K562 (cell line): ENCODE data around the gene ZNF566. TPM values are rescaled to one million over a fixed set of nuclear protein-coding genes. Genes with fewer than 3 reads are reported as not detected.
A peak's percentile ranks its signal among the peaks of the same experiment; 100 is the strongest.

Experiments
- KDM5B ChIP-seq: fragments of 200-600 bp; sonication (generic); IDR thresholded peaks from 2 replicates; pipeline ENCODE4 v1.6.1; 2012; ENCODE audit warnings: low read depth, mild to moderate bottlenecking, moderate library complexity, low read length, control low read depth, inconsistent platforms; ENCODE audit not compliant: insufficient replicate concordance
- NCOA1 ChIP-seq: fragments of 450-650 bp; IDR thresholded peaks from 2 replicates; pipeline ENCODE4 v1.6.1; 2016; ENCODE audit warnings: low read depth
- PTTG1 ChIP-seq: fragments of 450-650 bp; IDR thresholded peaks from 2 replicates; pipeline ENCODE4 v1.6.1; 2016; ENCODE audit warnings: low read depth, mild to moderate bottlenecking, missing genetic modification characterization, missing compliant biosample characterization
- SMC3 ChIP-seq: conservative IDR thresholded peaks from 2 replicates; pipeline ENCODE4 v1.6.1; 2011; ENCODE audit warnings: low read depth, low read length, improper control_type of control experiment; ENCODE audit not compliant: insufficient read depth
- SOX6 ChIP-seq: fragments of 450-650 bp; IDR thresholded peaks from 2 replicates; pipeline ENCODE4 v1.6.1; 2014; ENCODE audit warnings: mild to moderate bottlenecking
- SRSF9 ChIP-seq: fragments of 200-400 bp; formaldehyde crosslinking; IDR thresholded peaks from 2 replicates; pipeline ENCODE4 v1.6.1; 2017; ENCODE audit warnings: low read depth, low read length, borderline replicate concordance
- SUPT5H ChIP-seq: fragments of 450-650 bp; IDR thresholded peaks from 2 replicates; pipeline ENCODE4 v1.6.1; 2016
- ZC3H4 ChIP-seq: sonication (generic); formaldehyde crosslinking; IDR thresholded peaks from 2 replicates; pipeline ENCODE4 v1.9.0; 2021; ENCODE audit warnings: missing genetic modification reagents, borderline replicate concordance
- ZNF121 ChIP-seq: sonication (generic); formaldehyde crosslinking; conservative IDR thresholded peaks from 2 replicates; pipeline ENCODE4 v1.8.0; 2022; ENCODE audit warnings: missing genetic modification reagents
- ZNF436 ChIP-seq: fragments of 250-450, 450-650 bp; sonication (Bioruptor Pico); formaldehyde crosslinking; IDR thresholded peaks from 2 replicates; pipeline ENCODE4 v1.7.0; 2020; ENCODE audit warnings: mild to moderate bottlenecking
- polyA plus RNA-seq, 8 experiments: library from polyadenylated mRNA; depleted of rRNA in 4 of 8; stranded (reverse) in 5 of 8; unstranded in 3 of 8; fragments of >200 nt; fragmentation: Nextera tagmentation in 2 of 8; fragmentation: Illumina TruSeq in 1 of 8; extraction: Ambion mirVana in 2 of 8; extraction: Trizol in 1 of 8; gene quantifications; 2 replicates each; pipeline versions ENCODE4 v1.2.1 to v1.2.3, GENCODE V29; 2011 to 2014; ENCODE audit warnings: inconsistent platforms in 1 of 8, missing spikeins in 1 of 8
- total RNA-seq, 7 experiments: library from RNA; depleted of rRNA in 6 of 7; stranded (reverse); fragments of >200 nt in 6 of 7; fragmentation: Illumina TruSeq in 2 of 7; extraction: Trizol in 2 of 7; gene quantifications; 2 replicates each; pipeline versions ENCODE4 v1.2.1 to v1.2.3, GENCODE V29; 2011 to 2021; ENCODE audit warnings: low replicate concordance in 1 of 7
- TF ChIP-seq, protein P1 (sequence below), 3 experiments: fragments of 200-800 bp in 1 of 3; fragments of 250-450 bp in 1 of 3; fragments of 450-650 bp in 1 of 3; sonication (Bioruptor Pico) in 1 of 3; sonication (Bioruptor generic) in 1 of 3; formaldehyde crosslinking in 1 of 3; IDR thresholded peaks; 2 replicates each; pipeline versions ENCODE4 v1.6.1 to v1.8.0; 2016 to 2022; ENCODE audit warnings: mild to moderate bottlenecking in 2 of 3, missing genetic modification characterization in 2 of 3, missing compliant biosample characterization in 1 of 3, moderate library complexity in 1 of 3
- TF ChIP-seq, protein P2 (sequence below), 2 experiments: fragments of 450-650 bp; formaldehyde crosslinking in 1 of 2; IDR thresholded peaks; 2 replicates each; pipeline versions ENCODE4 v1.4.0 to v1.6.1; 2014 to 2020; ENCODE audit warnings: mild to moderate bottlenecking in 2 of 2, borderline replicate concordance in 1 of 2, low read depth in 1 of 2
- TF ChIP-seq, protein P3 (sequence below), 2 experiments: fragments of 450-650 bp; conservative IDR thresholded peaks; 2 replicates each; pipeline ENCODE4 v1.6.1; 2017; ENCODE audit warnings: mild to moderate bottlenecking in 2 of 2, moderate library complexity in 2 of 2

Gene ZNF566
- total and polyA plus RNA-seq, 9 of the 15 experiments (the other 6 are each of a cell fraction or from before 2014, with no cell fraction given) = 5.5 to 11.4 (median 9.7) TPM

DNA sequence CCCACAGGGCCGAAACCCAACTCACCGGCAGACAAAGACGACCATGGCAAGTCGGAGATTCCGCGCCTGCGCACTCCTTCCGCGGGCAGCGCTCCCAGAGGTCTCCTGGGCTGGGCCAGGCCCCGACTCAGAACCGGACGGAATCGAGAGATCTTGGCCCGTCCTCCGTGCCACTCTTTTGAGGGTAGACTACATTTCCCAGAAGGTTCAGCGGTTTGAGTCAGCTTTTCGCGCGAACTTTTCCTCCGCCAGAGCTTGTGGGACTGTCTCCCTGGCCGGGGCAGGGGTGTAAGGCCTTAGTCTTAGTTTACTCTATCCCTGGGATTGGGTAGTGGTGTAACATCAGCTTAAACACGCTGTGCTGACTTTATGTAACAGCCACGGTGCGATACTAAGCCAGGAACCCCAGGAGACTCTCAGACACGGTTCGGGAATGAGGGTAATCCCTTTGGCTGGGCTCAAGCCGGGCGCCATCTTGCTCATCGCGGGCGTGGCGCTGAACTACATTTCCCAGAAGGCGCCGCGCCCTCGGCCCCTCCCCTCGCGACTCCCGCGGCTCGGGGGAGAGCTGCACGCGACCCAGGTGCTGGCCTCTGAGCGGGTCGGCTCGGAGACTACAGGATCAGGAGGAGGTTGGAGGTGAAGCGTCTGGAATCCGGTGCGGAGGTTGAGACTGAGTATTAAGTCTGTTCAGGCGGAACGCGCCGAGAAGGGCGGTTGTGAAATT, 39.0 kb upstream of the ZNF566 start, which contains the start of gene ZNF260 (continued):
- TF ChIP-seq, protein P1, sequence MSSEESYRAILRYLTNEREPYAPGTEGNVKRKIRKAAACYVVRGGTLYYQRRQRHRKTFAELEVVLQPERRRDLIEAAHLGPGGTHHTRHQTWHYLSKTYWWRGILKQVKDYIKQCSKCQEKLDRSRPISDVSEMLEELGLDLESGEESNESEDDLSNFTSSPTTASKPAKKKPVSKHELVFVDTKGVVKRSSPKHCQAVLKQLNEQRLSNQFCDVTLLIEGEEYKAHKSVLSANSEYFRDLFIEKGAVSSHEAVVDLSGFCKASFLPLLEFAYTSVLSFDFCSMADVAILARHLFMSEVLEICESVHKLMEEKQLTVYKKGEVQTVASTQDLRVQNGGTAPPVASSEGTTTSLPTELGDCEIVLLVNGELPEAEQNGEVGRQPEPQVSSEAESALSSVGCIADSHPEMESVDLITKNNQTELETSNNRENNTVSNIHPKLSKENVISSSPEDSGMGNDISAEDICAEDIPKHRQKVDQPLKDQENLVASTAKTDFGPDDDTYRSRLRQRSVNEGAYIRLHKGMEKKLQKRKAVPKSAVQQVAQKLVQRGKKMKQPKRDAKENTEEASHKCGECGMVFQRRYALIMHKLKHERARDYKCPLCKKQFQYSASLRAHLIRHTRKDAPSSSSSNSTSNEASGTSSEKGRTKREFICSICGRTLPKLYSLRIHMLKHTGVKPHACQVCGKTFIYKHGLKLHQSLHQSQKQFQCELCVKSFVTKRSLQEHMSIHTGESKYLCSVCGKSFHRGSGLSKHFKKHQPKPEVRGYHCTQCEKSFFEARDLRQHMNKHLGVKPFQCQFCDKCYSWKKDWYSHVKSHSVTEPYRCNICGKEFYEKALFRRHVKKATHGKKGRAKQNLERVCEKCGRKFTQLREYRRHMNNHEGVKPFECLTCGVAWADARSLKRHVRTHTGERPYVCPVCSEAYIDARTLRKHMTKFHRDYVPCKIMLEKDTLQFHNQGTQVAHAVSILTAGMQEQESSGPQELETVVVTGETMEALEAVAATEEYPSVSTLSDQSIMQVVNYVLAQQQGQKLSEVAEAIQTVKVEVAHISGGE (CRISPR knock-in tag; IDR thresholded peaks at IDR 0.05) = peak in 1 of 3 experiments; percentile 82; a peak in 2 of 6 replicates
- TF ChIP-seq ZNF436 (CRISPR knock-in tag) (no peak), ZC3H4 (no peak), ZNF121 (peak; percentile 32; the same call in 1 of the 2 replicates), NCOA1 (0 out of 2 replicates have a peak, but pooled peaks have one; percentile 10), SMC3 (0 out of 2 replicates have a peak, but pooled peaks have one; percentile 9), PTTG1 (tag) (no peak), SRSF9 (no peak), SOX6 (0 out of 2 replicates have a peak, but pooled peaks have one; percentile 25), KDM5B (peak; percentile 79), SUPT5H (peak; percentile 77)
- TF ChIP-seq, protein P2, sequence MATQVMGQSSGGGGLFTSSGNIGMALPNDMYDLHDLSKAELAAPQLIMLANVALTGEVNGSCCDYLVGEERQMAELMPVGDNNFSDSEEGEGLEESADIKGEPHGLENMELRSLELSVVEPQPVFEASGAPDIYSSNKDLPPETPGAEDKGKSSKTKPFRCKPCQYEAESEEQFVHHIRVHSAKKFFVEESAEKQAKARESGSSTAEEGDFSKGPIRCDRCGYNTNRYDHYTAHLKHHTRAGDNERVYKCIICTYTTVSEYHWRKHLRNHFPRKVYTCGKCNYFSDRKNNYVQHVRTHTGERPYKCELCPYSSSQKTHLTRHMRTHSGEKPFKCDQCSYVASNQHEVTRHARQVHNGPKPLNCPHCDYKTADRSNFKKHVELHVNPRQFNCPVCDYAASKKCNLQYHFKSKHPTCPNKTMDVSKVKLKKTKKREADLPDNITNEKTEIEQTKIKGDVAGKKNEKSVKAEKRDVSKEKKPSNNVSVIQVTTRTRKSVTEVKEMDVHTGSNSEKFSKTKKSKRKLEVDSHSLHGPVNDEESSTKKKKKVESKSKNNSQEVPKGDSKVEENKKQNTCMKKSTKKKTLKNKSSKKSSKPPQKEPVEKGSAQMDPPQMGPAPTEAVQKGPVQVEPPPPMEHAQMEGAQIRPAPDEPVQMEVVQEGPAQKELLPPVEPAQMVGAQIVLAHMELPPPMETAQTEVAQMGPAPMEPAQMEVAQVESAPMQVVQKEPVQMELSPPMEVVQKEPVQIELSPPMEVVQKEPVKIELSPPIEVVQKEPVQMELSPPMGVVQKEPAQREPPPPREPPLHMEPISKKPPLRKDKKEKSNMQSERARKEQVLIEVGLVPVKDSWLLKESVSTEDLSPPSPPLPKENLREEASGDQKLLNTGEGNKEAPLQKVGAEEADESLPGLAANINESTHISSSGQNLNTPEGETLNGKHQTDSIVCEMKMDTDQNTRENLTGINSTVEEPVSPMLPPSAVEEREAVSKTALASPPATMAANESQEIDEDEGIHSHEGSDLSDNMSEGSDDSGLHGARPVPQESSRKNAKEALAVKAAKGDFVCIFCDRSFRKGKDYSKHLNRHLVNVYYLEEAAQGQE (IDR thresholded peaks at IDR 0.05; ENCODE audit: borderline replicate concordance) = no peak
- TF ChIP-seq, protein P2 (CRISPR knock-in tag; IDR thresholded peaks at IDR 0.05; ENCODE audit: low read depth) = no peak
- TF ChIP-seq, protein P3, sequence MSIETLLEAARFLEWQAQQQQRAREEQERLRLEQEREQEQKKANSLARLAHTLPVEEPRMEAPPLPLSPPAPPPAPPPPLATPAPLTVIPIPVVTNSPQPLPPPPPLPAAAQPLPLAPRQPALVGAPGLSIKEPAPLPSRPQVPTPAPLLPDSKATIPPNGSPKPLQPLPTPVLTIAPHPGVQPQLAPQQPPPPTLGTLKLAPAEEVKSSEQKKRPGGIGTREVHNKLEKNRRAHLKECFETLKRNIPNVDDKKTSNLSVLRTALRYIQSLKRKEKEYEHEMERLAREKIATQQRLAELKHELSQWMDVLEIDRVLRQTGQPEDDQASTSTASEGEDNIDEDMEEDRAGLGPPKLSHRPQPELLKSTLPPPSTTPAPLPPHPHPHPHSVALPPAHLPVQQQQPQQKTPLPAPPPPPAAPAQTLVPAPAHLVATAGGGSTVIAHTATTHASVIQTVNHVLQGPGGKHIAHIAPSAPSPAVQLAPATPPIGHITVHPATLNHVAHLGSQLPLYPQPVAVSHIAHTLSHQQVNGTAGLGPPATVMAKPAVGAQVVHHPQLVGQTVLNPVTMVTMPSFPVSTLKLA (conservative IDR thresholded peaks at IDR 0.05) = peak; percentile 74 to 90
